PFSK-1 (cell line): Measurements from ENCODE around the gene PRKD1.

Source experiments
- FOXP2 ChIP-seq: optimal IDR thresholded peaks from 2 replicates; pipeline ENCODE3; 2011; ENCODE audit warnings: borderline replicate concordance, control low read depth, inconsistent platforms; ENCODE audit not compliant: insufficient read depth; ENCODE audit errors: extremely low read length, extremely low read depth
- POLR2AphosphoS5 ChIP-seq: IDR thresholded peaks from 2 replicates; pipeline ENCODE4 v1.6.1; 2012; ENCODE audit warnings: low read depth, mild to moderate bottlenecking, control low read depth, low read length, moderate library complexity
- SIN3A ChIP-seq: IDR thresholded peaks from 2 replicates; pipeline ENCODE4 v1.6.1; 2012; ENCODE audit warnings: mild to moderate bottlenecking, low read length, moderate library complexity, borderline replicate concordance; ENCODE audit not compliant: insufficient read depth
- TAF1 ChIP-seq: IDR thresholded peaks from 2 replicates; pipeline ENCODE4 v1.6.1; 2012; ENCODE audit warnings: low read length, control low read depth, borderline replicate concordance; ENCODE audit not compliant: insufficient read depth
- TF ChIP-seq, protein P1 (sequence below), 2 experiments: IDR thresholded peaks; 2 replicates each; pipeline versions ENCODE4 v1.6.1 to v1.8.0; 2011 to 2012; ENCODE audit warnings: low read depth in 2 of 2, low read length in 2 of 2, control low read depth in 1 of 2, inconsistent platforms in 1 of 2, mild to moderate bottlenecking in 1 of 2, moderate library complexity in 1 of 2; ENCODE audit not compliant: insufficient read depth in 1 of 2

- TF ChIP-seq, protein P1, sequence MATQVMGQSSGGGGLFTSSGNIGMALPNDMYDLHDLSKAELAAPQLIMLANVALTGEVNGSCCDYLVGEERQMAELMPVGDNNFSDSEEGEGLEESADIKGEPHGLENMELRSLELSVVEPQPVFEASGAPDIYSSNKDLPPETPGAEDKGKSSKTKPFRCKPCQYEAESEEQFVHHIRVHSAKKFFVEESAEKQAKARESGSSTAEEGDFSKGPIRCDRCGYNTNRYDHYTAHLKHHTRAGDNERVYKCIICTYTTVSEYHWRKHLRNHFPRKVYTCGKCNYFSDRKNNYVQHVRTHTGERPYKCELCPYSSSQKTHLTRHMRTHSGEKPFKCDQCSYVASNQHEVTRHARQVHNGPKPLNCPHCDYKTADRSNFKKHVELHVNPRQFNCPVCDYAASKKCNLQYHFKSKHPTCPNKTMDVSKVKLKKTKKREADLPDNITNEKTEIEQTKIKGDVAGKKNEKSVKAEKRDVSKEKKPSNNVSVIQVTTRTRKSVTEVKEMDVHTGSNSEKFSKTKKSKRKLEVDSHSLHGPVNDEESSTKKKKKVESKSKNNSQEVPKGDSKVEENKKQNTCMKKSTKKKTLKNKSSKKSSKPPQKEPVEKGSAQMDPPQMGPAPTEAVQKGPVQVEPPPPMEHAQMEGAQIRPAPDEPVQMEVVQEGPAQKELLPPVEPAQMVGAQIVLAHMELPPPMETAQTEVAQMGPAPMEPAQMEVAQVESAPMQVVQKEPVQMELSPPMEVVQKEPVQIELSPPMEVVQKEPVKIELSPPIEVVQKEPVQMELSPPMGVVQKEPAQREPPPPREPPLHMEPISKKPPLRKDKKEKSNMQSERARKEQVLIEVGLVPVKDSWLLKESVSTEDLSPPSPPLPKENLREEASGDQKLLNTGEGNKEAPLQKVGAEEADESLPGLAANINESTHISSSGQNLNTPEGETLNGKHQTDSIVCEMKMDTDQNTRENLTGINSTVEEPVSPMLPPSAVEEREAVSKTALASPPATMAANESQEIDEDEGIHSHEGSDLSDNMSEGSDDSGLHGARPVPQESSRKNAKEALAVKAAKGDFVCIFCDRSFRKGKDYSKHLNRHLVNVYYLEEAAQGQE (IDR thresholded peaks at IDR 0.05; ENCODE audit: insufficient read depth in 1 of 2, low read depth in 2 of 2, low read length in 2 of 2) = no peak
- TF ChIP-seq POLR2AphosphoS5 = no peak
- no peak for TF ChIP-seq TAF1
- no peak for TF ChIP-seq SIN3A
- TF ChIP-seq FOXP2 = no peak
Measured at GRCh38 chr14:29757711-29758233, 169.9 kb downstream of the PRKD1 start.
